Esophagus muscularis mucosa (tissue), 4 donors: Measurements from ENCODE around the gene CHEK1. TPM values are rescaled to one million over a fixed set of nuclear protein-coding genes. Genes with fewer than 3 reads are reported as not detected.
"Not testable (repeated sequence)": the region's sequence is repeated elsewhere in the genome, so short reads cannot be mapped to it uniquely, and the experiment has no call there.

Experiments
- DNase-seq: peaks from one replicate; pipeline ENCODE4 v3.0.0-alpha.2; 2017; ENCODE audit errors: extremely low spot score
- H3K27ac ChIP-seq, 4 donors: fragments of 200-600 bp; sonication (generic); replicated peaks in 1 of 4; 1 replicate in 3 of 4; 2 replicates in 1 of 4; pipeline ENCODE4 v1.5.1; 2016 to 2019; ENCODE audit warnings: mild to moderate bottlenecking in 1 of 4
- H3K27me3 ChIP-seq, 4 donors: fragments of 200-600 bp; sonication (generic); one replicate each; pipeline versions ENCODE4 v1.5.1 to v1.6.0; 2016 to 2019
- H3K36me3 ChIP-seq, 4 donors: fragments of 200-600 bp; sonication (generic); one replicate each; pipeline ENCODE4 v1.5.1; 2016 to 2019
- H3K4me1 ChIP-seq, 4 donors: fragments of 200-600 bp; sonication (generic); one replicate each; pipeline ENCODE4 v1.5.1; 2016 to 2019
- H3K4me3 ChIP-seq, 4 donors: fragments of 200-600 bp; sonication (generic); 1 replicate in 2 of 4; 2 replicates in 2 of 4; pipeline ENCODE4 v1.5.1; 2016 to 2019; ENCODE audit warnings: mild to moderate bottlenecking in 4 of 4, moderate library complexity in 1 of 4
- H3K9me3 ChIP-seq, 4 donors: fragments of 200-600 bp; sonication (generic); 1 replicate in 3 of 4; 2 replicates in 1 of 4; pipeline ENCODE4 v1.5.1; 2016 to 2019
- CTCF ChIP-seq, 3 experiments: fragments of 200-600 bp in 2 of 3; fragments of 450-650 bp in 1 of 3; sonication (generic) in 2 of 3; IDR thresholded peaks; one replicate each; pipeline ENCODE4 v1.5.1; 2017 to 2019; ENCODE audit warnings: antibody characterized with exemption in 3 of 3, mild to moderate bottlenecking in 2 of 3, moderate library complexity in 1 of 3
- EP300 ChIP-seq: sonication (generic); formaldehyde crosslinking; IDR thresholded peaks from one replicate; pipeline ENCODE4 v1.6.1; 2017; ENCODE audit warnings: antibody characterized with exemption
- POLR2A ChIP-seq: fragments of 450-650 bp; IDR thresholded peaks from one replicate; pipeline ENCODE4 v1.6.1; 2017; ENCODE audit warnings: antibody characterized with exemption, moderate library complexity, mild to moderate bottlenecking, low read depth
- POLR2AphosphoS5 ChIP-seq, 2 donors: sonication (generic); formaldehyde crosslinking; IDR thresholded peaks; one replicate each; pipeline ENCODE4 v1.6.1; 2017; ENCODE audit warnings: antibody characterized with exemption in 2 of 2
- WGBS: methylation state at CpG from one replicate; pipeline ENCODE4 v1.1.5; 2018; 5-methylcytosine and 5-hydroxymethylcytosine counted together
- intact Hi-C: fragments of 100-400 bp; cut with DNase I; formaldehyde crosslinking; loops from one replicate; pipeline ENCODE4 v1.15.1; 2023
- total RNA-seq, 4 donors: library from RNA; depleted of rRNA; stranded (reverse); fragments of >200 nt; gene quantifications; one replicate each; pipeline versions ENCODE4 v1.1.0 to v1.2.1, GENCODE V29; 2016

CHEK1 gene
- total RNA-seq, 4 donors from 2014 or later: 1.9 to 4.2 (median 2.5) TPM

DNA sequence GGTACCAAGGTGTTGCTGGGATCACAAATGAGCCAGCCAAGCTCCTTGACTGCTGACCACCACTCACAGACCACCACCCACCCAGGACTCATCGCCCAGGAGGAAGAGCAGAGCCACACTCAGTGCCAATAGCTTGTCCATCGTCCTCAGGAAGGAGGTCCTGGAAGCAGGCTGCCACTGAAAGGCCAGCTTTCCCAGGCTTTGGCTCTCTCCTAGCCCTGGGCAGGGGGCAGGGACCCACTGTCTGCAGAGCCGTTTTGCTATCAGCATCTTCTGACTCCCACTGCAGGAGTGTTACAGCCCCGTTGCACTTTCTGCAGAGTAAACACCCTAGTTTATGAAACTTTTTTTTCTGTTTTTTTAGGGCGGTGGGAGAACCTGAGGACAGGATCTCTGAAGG, 67.9 kb downstream of the CHEK1 start:
- H3K4me3 ChIP-seq: no peak overlapping the region
- WGBS: 79% methylated on average over 5 of the region's 5 CpGs
- H3K36me3 ChIP-seq: no peaks in the 10 kb centered on the region
- no peak for TF ChIP-seq POLR2AphosphoS5 (IDR thresholded peaks at IDR 0.05)
- intact Hi-C loops: no loop called here
- no peak overlapping the region for H3K27ac ChIP-seq
- no peaks in the 10 kb centered on the region for H3K27me3 ChIP-seq
- H3K9me3 ChIP-seq: peaks cover 0 to 6% (median 2%) of the 10 kb centered on the region in 4 donors
- no peaks in the 10 kb centered on the region for H3K4me1 ChIP-seq
- peak; percentile 74 for DNase-seq

GRCh38 chr11:125694951-125695350, 70.0 kb downstream of the CHEK1 start:
- Histone ChIP-seq H3K4me3 (no peak overlapping the region), H3K27me3 (no peaks in the 10 kb centered on the region), H3K27ac (no peak overlapping the region), H3K36me3 (no peaks in the 10 kb centered on the region), H3K9me3 (peaks cover 0 to 6% (median 2%) of the 10 kb centered on the region in 4 donors), H3K4me1 (no peaks in the 10 kb centered on the region)
- DNase-seq: no peak
- 90% methylated on average over 2 of the region's 2 CpGs for WGBS
- TF ChIP-seq EP300: no peak
- no peak for TF ChIP-seq POLR2AphosphoS5 (IDR thresholded peaks at IDR 0.05)
- TF ChIP-seq CTCF (IDR thresholded peaks at IDR 0.05): no peak
- no peak for TF ChIP-seq POLR2A
- intact Hi-C loops: no loop called here

GRCh38 chr11:125701018-125701610, 76.2 kb downstream of the CHEK1 start:
- TF ChIP-seq EP300 (no peak), POLR2AphosphoS5 (IDR thresholded peaks at IDR 0.05) (no peak), POLR2A (no peak), CTCF (IDR thresholded peaks at IDR 0.05) (no peak)
- Histone ChIP-seq H3K4me1 (no peaks in the 10 kb centered on the region), H3K9me3 (no peaks in the 10 kb centered on the region), H3K36me3 (no peaks in the 10 kb centered on the region), H3K27ac (no peak overlapping the region), H3K4me3 (no peak overlapping the region), H3K27me3 (no peaks in the 10 kb centered on the region)
- intact Hi-C loops: no loop called here
- WGBS: 85% methylated on average over 6 of the region's 6 CpGs
- no peak for DNase-seq

- Histone ChIP-seq H3K36me3 (no peaks in the 10 kb centered on the region), H3K4me1 (no peaks in the 10 kb centered on the region), H3K9me3 (no peaks in the 10 kb centered on the region), H3K27me3 (no peaks in the 10 kb centered on the region), H3K27ac (no peak overlapping the region), H3K4me3 (no peak overlapping the region)
- intact Hi-C loops: no loop called here
- TF ChIP-seq CTCF (IDR thresholded peaks at IDR 0.05) (no peak), POLR2A (no peak), EP300 (no peak)
- peak; percentile 53 for DNase-seq
- 49% methylated on average over 6 of the region's 6 CpGs for WGBS
Observed at GRCh38 chr11:125701858-125702621, 77.1 kb downstream of the CHEK1 start.

DNA sequence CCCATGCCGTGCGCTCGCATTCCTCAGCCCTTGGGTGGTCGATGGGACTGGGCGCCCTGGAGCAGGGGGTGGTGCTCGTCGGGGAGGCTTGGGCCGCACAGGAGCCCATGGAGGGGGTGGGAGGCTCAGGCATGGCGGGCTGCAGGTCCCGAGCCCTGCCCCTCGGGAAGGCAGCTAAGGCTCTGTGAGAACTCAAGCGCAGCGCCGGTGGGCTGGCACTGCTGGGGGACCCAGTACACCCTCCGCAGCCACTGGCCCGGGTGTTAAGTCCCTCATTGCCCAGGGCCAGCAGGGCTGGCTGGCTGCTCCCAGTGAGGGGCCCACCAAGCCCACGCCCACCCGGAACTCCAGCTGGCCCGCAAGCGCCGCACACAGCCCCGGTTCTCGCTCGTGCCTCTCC, 79.7 kb downstream of the CHEK1 start:
- 96% methylated on average over 9 of the region's 24 CpGs for WGBS

More for the DNA sequence above, 79.7 kb downstream of the CHEK1 start:
- H3K4me3 ChIP-seq, H3K9me3 ChIP-seq, H3K36me3 ChIP-seq, H3K27me3 ChIP-seq, intact Hi-C loops, H3K4me1 ChIP-seq, DNase-seq, H3K27ac ChIP-seq: not testable (repeated sequence)
